HG03521 (cell line): ENCODE measurements around the gene CEP295NL.
"Not testable (repeated sequence)": the region's sequence is repeated elsewhere in the genome, so short reads cannot be mapped to it uniquely, and the experiment has no call there.

Experiments
- ATAC-seq: cut with Tn5 transposase; IDR thresholded peaks from one replicate; pipeline ENCODE4 v1.9.1; 2021; ENCODE audit warnings: mild to moderate bottlenecking, moderate library complexity; ENCODE audit not compliant: unreplicated experiment

CEP295NL gene

GRCh38 chr17:78905541-78905940, 2.5 kb upstream of the CEP295NL start:
- no peak for ATAC-seq

- no peak for ATAC-seq
Observed at GRCh38 chr17:78905116-78905515, 2.1 kb upstream of the CEP295NL start.

- ATAC-seq: no peak
Observed at GRCh38 chr17:78904371-78904770, 1.4 kb upstream of the CEP295NL start.

- not testable (repeated sequence) for ATAC-seq
Observed at GRCh38 chr17:78902231-78902630, 770 bp downstream of the CEP295NL start.

DNA sequence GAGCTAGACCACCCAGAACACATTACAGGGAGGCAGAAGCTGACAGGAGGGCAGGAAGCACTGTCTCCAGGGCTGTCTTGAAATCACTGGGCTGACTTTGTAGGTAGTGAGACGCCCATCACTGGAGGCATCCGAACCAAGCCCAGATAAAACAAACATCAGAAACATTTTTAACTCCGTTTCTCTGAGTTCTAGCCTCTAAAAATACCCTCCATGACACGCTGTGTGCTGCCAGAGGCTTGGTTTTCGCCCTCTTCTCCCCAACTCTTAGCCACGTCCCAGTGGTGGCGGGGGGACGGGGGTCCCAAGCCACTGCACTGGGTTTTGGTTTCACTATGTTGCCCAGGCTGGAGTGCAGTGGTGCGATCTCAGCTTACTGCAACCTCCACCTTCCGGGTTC, 1.2 kb downstream of the CEP295NL start:
- ATAC-seq: no peak

DNA sequence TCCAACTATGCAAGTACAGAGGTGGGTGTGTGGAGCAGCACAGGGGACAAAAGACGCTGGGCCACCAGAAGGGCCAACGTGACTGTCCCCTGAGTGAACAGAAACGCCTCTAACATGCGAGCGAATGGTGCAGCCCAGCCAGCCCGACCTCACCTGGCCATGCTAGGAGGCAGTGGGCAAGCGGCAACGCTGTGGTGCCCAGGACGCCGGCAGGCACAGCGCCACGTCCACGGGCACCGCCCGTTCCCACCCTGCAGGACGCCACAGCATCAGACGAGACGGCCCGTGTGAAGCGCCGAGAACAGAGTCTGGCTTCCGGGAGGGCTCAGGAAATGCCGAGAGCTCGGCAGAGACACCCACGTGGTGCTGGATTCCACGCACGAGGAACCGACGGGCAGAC, 2.2 kb downstream of the CEP295NL start:
- no peak for ATAC-seq

DNA sequence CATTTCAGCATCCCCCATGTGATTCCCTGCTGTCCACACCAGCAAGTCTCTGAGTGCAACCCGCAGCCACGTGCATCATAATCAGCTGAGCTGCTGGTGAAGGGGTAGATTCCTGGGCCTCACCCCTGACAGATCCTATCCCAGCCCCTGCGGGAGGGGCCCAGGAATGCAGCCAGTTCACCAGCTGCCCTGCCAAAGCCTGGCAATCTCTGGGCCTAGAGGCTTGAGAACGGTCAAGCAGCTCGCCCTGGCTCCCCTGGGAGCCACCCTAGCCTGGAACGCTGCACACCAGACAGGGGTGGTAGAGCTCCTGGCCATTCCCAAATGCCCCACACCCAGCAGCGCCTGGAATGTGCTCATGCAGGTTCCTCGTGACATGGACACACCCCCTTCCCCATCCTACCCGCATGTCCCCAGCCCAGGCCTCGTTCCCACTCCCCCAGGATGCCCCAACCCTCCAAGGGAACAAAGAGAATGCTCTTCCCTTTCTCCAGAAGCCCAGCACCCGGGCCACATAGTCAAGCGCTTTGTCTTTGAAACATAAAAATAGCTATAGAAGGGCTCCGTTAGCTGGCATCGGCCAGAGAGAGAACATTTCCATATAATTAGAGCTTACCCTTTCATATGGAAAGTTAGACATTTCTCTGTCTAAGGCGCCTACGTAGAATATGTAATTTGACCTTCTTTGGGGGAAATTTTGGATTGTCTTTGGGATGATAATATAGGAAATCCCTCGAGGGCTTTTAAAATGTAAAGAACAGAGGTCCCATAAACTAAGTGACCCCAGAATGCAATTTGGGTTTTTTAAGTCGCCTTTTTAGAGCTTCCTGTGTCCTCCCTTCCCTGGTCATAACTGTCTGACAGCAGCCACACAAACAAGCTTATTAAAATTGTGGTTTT, 3.4 kb downstream of the CEP295NL start:
- no peak for ATAC-seq

DNA sequence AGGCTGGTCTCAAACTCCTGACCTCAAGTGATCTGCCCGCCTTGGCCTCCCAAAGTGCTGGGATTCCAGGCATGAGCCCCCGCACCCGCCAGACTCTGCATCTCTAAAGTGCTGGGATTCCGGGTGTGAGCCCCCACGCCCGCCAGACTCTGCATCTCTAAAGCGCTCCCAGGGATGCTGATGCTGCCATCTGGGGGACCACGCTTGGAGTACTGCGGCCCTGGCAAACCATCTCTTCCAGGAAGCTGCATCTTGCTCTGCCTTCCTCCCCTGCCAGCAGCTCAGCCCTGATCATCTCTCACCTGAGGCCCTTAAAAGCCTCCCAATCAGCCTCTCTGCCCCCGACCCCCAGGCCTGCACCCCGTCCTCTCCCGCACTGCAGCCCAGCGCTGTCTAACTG, 4.1 kb downstream of the CEP295NL start:
- no peak for ATAC-seq

GRCh38 chr17:78898075-78898836, 4.7 kb downstream of the CEP295NL start:
- ATAC-seq: no peak

DNA sequence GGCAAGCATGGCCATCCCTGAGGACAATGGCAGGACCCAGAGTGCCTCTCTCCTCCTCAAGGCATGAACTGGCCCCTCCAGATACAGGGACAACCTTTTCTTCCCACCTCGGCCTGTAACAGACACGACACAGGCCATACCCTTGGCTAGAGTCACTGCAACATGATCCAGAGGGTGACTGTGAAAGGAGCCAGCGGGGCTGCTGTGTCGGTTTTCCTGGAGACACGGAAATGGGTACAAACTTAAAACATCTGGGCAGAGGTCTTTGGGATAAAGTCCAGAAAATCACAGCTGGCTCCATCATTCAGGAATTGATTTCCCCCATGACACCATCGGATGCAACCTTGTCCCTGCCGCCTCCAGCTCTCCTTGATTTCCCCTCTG, 5.3 kb downstream of the CEP295NL start:
- no peak for ATAC-seq

DNA sequence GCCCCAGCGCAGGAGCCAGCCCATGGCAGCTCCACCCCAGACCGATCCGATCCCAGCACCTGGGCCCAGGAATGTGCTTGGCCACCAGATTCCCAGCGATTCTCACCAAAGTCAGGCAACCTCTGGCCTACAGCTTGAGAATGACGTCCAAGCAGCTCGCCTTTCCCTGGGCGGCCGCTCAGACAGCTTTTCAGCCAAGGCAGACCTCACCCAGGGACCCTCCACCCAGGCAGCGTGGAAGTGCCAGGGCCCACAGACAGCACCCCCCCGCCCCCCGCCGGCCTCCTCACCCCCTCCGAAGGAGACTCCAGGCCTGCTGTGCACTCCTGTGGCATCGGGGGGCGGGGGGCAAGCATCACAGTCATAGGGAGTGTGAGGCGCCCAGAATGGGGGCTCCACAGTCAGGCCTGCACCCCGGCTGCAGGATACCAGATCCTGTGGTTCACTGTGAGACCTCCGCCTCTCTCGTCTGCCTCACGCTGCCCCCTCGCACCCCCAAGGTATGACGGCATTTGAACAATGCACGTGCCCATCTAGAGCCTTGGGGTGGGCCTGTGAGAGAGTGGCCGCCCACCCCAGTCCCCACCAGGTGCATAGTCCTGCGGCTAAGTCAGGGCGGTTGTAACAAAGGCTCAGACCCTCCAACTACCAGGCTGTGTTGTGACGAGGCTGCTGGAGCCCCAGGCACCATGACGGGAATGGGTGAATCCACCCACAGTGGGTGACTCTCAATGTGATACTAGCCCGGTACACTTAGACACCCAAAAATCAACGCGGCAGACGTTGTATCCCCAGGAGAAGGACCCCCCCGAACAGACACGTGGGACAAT, 6.0 kb downstream of the CEP295NL start:
- no peak for ATAC-seq

- no peak for ATAC-seq
Observed at GRCh38 chr17:78896091-78896833, 6.7 kb downstream of the CEP295NL start.

DNA sequence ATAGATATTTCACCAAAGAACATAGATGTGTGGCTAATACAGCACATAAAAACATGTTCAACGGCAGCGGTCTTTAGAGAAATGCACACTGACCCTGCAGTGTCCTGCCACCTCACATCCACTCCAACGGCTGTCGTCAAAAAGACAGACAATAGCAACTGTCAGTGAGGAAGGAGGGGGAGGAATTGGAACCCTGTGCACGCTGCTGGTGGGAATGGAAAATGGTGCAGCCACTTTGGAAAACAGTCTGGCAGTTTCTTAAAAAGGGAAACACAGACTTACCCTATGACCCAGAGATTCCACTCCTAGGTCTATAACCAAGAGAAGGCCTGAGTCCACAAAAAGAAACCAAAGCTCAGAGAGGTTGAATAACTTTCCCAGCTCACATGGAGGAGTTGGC, 7.7 kb downstream of the CEP295NL start:
- ATAC-seq: no peak

DNA sequence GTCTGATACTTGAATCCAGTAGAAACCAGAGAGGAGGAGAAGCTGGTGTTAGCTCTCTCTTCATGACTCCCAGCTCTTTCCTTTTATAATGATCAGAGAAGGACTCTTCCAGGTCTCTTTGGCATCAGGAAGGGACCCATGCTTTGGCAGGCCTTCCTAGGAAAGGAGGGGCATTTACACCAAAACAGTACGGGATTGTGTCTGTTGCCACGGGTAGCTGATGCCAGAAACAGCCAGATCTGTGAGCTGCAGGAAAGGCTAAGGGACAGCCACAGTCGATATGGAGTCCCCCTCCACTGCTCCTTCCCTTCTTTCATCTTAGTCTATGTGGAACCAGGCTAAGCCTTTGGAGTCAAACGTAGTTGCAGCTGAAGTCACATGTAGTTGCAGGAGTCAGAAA, 9.3 kb downstream of the CEP295NL start:
- no peak for ATAC-seq

DNA sequence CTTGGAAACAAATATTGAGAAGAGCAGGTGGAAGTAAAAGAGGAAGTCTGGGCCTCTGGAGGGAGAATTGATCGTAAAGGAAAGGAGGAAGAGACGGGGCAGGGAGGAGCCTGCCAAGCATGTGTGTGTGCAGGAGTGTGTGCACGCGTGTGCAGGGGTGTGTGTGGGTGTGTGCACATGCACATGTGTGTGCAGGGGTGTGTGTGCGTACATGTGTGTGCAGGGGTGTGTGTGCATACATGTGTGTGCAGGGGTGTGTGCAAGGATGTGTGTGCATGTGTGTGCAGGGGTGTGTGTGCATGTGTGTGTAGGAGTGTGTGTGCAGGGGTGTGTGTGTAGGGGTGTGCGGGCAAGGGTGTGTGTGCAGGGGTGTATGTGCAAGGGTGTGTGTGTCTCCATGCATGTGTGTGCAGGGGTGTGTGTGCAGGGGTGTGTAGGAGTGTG, 10.0 kb downstream of the CEP295NL start:
- no peak for ATAC-seq

GRCh38 chr17:78892520-78892919, 10.5 kb downstream of the CEP295NL start:
- no peak for ATAC-seq

- no peak for ATAC-seq
Observed at GRCh38 chr17:78892062-78892456, 10.9 kb downstream of the CEP295NL start.

DNA sequence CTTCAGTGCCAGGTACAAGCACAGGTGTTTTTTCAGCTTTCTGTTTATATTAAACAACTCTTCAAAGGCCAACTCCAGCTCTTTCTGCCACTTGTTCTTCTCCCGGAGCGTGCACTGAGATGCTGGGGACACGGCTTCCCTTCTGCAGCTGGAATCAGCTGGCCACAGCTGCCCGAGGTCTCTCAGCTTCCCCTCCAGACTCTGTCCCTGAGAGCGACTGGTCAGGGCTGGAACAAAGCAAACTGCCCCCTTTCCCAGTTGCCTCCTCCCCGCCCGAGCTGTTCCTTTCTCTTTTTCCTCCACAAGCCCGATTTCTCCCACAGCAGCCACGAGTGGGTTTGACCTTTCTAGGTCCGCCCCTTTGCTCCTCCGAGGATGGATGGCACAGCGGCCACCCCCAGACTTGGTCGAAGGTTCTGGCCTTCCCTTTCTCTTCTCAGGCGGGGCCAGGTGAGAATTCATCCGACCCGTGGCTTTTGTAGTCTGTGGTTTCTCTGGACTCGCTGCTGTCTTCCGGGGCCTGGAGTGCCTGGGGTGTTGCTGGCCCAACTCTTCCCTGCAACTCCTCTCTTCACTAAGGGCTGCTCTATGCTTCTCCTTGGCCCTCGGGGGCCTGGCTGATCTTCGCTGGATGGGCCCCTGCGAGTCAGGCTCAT, 11.5 kb downstream of the CEP295NL start:
- no peak for ATAC-seq

GRCh38 chr17:78890498-78890897, 12.5 kb downstream of the CEP295NL start:
- ATAC-seq: no peak

DNA sequence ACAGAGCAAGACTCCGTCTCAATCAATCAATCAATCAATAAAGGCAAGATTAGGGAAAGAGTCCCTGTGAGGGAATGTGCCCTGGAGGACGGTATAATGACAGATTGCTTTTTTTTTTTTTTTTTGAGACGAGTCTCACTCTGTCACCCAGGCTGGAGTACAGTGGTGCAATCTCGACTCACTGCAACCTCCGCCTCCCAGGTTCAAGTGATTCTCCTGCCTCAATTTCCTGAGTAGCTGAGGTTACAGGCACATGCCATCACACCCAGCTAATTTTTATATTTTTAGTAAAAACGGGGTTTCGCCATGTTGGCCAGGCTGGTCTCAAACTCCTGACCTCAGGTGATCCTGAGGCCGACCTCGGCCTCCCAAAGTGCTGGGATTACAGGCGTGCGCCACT, 12.9 kb downstream of the CEP295NL start:
- not testable (repeated sequence) for ATAC-seq
